Tibial nerve (tissue), 3 donors: Measurements from ENCODE around the gene ZCWPW1.

Experiments used
- POLR2A ChIP-seq, 2 donors: fragments of 450-650 bp; IDR thresholded peaks; one replicate each; pipeline ENCODE4 v1.6.1; 2017; ENCODE audit warnings: antibody characterized with exemption in 2 of 2, mild to moderate bottlenecking in 2 of 2, moderate library complexity in 2 of 2
- TF ChIP-seq, protein P1 (sequence below), 5 experiments: fragments of 200-600 bp in 3 of 5; fragments of 450-650 bp in 2 of 5; sonication (generic) in 3 of 5; IDR thresholded peaks; one replicate each; pipeline ENCODE4 v1.5.1; 2016 to 2019; ENCODE audit warnings: antibody characterized with exemption in 5 of 5, mild to moderate bottlenecking in 3 of 5, moderate library complexity in 2 of 5

DNA sequence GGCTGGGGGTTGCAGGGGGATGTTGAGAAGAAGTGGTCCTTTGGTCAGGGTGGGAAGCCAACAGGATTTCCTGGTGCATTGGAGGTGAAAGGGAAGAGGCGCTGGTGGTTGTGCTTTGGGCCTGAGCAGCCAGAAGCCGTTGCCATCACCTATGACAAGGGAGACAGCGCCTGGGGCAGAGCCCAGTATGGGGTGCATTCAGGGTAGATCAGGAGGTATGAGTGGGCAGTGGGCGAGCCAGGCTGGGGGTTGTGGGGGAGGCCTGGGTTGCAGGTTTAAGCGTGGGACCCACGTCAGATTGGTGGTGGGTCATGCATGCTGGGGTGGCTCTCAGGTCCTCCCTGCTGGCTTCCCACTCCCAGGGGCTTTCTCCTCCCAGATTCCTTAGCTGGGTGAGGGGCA is 76.8 kb downstream of the ZCWPW1 start:
- no peak for TF ChIP-seq POLR2A (IDR thresholded peaks at IDR 0.05)
- TF ChIP-seq, protein P1, sequence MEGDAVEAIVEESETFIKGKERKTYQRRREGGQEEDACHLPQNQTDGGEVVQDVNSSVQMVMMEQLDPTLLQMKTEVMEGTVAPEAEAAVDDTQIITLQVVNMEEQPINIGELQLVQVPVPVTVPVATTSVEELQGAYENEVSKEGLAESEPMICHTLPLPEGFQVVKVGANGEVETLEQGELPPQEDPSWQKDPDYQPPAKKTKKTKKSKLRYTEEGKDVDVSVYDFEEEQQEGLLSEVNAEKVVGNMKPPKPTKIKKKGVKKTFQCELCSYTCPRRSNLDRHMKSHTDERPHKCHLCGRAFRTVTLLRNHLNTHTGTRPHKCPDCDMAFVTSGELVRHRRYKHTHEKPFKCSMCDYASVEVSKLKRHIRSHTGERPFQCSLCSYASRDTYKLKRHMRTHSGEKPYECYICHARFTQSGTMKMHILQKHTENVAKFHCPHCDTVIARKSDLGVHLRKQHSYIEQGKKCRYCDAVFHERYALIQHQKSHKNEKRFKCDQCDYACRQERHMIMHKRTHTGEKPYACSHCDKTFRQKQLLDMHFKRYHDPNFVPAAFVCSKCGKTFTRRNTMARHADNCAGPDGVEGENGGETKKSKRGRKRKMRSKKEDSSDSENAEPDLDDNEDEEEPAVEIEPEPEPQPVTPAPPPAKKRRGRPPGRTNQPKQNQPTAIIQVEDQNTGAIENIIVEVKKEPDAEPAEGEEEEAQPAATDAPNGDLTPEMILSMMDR (IDR thresholded peaks at IDR 0.05) = no peak
